Activated naive CD4-positive, alpha-beta T cell treated with anti-CD3 and anti-CD28 coated beads for 36 hours (primary cell): ENCODE measurements around the gene RFWD3. TPM values are rescaled to one million over a fixed set of nuclear protein-coding genes. Genes with fewer than 3 reads are reported as not detected.

ENCODE experiments used
- CTCF ChIA-PET: fragments of 350-600 bp; sonication (Branson Sonifier 250); formaldehyde crosslinking; loops from one replicate; lab custom pipeline; 2021; ENCODE audit warnings: antibody characterized with exemption; lab: Charles Lee
- DNase-seq: peaks from one replicate; pipeline ENCODE4 v3.0.0-alpha.2; 2020
- H3K27ac Mint-ChIP-seq: one replicate; pipeline ENCODE4 v1.8.0; 2021; ENCODE audit warnings: mild to moderate bottlenecking, mixed read lengths
- H3K27me3 Mint-ChIP-seq: one replicate; pipeline ENCODE4 v1.8.0; 2021; ENCODE audit warnings: low read depth, mixed read lengths
- H3K36me3 Mint-ChIP-seq: one replicate; pipeline ENCODE4 v1.8.0; 2021; ENCODE audit warnings: low read depth, mixed read lengths
- H3K4me1 Mint-ChIP-seq: one replicate; pipeline ENCODE4 v1.8.0; 2021; ENCODE audit warnings: low read depth, mixed read lengths
- H3K4me3 Mint-ChIP-seq: one replicate; pipeline ENCODE4 v1.8.0; 2021; ENCODE audit warnings: mild to moderate bottlenecking, moderate library complexity, mixed read lengths
- H3K9me3 Mint-ChIP-seq: one replicate; pipeline ENCODE4 v1.8.0; 2021; ENCODE audit warnings: mixed read lengths
- intact Hi-C: fragments of 100-400 bp; cut with micrococcal nuclease; formaldehyde crosslinking; loops from one replicate; pipeline ENCODE4 v1.15.1; 2023
- total RNA-seq, 2 experiments: library from RNA; stranded (reverse); gene quantifications; one replicate each; pipeline ENCODE4 v1.2.3, GENCODE V29; 2021

Gene RFWD3
- total RNA-seq, 2 experiments from 2014 or later: 114 to 124 TPM

DNA sequence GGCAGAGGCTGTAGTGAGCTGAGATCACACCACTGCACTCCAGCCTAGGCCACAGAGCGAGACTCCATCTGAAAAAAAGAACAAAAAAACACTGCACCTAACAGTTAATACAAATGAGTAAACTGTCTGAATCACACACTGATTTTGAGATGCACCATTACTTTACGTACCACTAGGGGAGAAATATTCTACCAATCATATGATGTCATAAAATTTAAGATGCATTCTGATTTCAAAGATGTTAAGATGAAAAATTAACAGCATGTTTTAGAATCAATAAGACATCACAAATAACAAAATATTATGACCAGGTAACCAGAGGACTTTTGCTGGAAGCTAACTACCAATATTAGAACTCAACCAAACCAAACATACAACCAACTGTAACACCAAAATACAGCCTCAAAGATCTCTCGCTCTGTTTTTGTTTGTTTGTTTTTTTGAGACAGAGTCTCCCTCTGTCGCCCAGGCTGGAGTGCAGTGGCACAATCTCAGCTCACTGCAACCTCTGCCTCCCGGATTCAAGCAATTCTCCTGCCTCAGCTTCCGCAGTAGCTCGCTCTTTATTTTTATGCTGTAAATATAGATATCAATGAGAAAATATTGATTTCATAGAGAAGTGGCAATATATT is 91.4 kb downstream of the RFWD3 start:
- Mint-ChIP-seq H3K9me3 (no peaks in the 10 kb centered on the region), H3K27me3 (no peaks in the 10 kb centered on the region), H3K27ac (no peak overlapping the region), H3K4me3 (no peak overlapping the region), H3K4me1 (peaks cover 67% of the 10 kb centered on the region), H3K36me3 (peaks cover 5% of the 10 kb centered on the region)
- intact Hi-C loops: no loop called here
- no peak for DNase-seq
- CTCF ChIA-PET: no interaction called here

DNA sequence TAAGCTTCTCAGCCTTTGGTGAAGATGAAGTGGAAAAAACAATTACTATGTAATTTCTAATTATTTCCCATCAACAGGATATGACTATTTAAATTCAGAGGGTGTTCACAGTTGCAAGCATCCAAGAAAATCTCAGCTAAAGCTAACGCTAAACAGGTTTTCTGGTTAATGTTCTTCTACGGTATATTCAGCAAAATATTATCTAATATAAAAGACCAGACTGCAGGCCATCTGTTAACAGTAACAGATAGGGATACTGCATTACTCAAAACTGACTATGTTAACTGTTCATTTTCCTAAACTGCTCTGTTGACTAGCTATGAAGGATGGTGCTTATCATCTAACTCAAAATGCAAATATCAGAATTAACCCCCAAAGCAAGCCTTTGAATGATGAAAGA is 92.5 kb downstream of the RFWD3 start:
- intact Hi-C loops: no loop called here
- no peak overlapping the region for H3K27ac Mint-ChIP-seq
- H3K4me3 Mint-ChIP-seq: no peak overlapping the region
- H3K36me3 Mint-ChIP-seq: peaks cover 5% of the 10 kb centered on the region
- CTCF ChIA-PET: interaction anchor here (0.7 to 1.2 kb wide), 4 partner anchors 9 to 58 kb away, joined by 3 to 4 read pairs (median 3); no protein-coding TSS in a partner anchor
- DNase-seq: no peak
- H3K4me1 Mint-ChIP-seq: peaks cover 73% of the 10 kb centered on the region
- H3K27me3 Mint-ChIP-seq: no peaks in the 10 kb centered on the region
- H3K9me3 Mint-ChIP-seq: no peaks in the 10 kb centered on the region

- Mint-ChIP-seq H3K36me3 (peaks cover 5% of the 10 kb centered on the region), H3K4me3 (no peak overlapping the region), H3K27me3 (no peaks in the 10 kb centered on the region), H3K9me3 (no peaks in the 10 kb centered on the region), H3K27ac (no peak overlapping the region), H3K4me1 (peaks cover 73% of the 10 kb centered on the region)
- intact Hi-C loops: no loop called here
- DNase-seq: no peak
- CTCF ChIA-PET: interaction anchor here (0.6 to 1.2 kb wide), 5 partner anchors 9 to 133 kb away, joined by 3 to 5 read pairs (median 3); no protein-coding TSS in a partner anchor
Measured at GRCh38 chr16:74573622-74574021, 93.1 kb downstream of the RFWD3 start.

Other genes with a start within 250 kb of the RFWD3 start
- not detected for gene CLEC18B, start 245.4 kb downstream of the RFWD3 start, total RNA-seq
- 10 to 100 TPM; 60.8 to 62.0 TPM for gene GLG1, start 59.8 kb downstream of the RFWD3 start, total RNA-seq
- gene MLKL, start 34.0 kb upstream of the RFWD3 start, total RNA-seq: 10 to 100 TPM; 10.7 to 12.0 TPM
- under 1 TPM in 1 of 2 experiments, not detected in 1; 0.15 TPM for gene FA2H, start 107.9 kb upstream of the RFWD3 start, total RNA-seq